Right renal cortex interstitium (tissue), 3 donors: ENCODE data around the gene MAPK12. TPM values are rescaled to one million over a fixed set of nuclear protein-coding genes. Genes with fewer than 3 reads are reported as not detected.

Experiments used
- DNase-seq, 3 donors: peaks; one replicate each; pipeline ENCODE4 v3.0.0-alpha.2; 2013; ENCODE audit warnings: low read depth in 3 of 3, low spot score in 2 of 3
- polyA plus RNA-seq, 3 donors: library from polyadenylated mRNA; unstranded; fragments of 120-200 nt; gene quantifications; one replicate each; pipeline ENCODE4 v1.2.1, GENCODE V29; 2013; ENCODE audit not compliant: insufficient read length in 3 of 3

The MAPK12 gene
- polyA plus RNA-seq, 3 donors: 9.1 to 10.9 (median 9.9) TPM

DNA sequence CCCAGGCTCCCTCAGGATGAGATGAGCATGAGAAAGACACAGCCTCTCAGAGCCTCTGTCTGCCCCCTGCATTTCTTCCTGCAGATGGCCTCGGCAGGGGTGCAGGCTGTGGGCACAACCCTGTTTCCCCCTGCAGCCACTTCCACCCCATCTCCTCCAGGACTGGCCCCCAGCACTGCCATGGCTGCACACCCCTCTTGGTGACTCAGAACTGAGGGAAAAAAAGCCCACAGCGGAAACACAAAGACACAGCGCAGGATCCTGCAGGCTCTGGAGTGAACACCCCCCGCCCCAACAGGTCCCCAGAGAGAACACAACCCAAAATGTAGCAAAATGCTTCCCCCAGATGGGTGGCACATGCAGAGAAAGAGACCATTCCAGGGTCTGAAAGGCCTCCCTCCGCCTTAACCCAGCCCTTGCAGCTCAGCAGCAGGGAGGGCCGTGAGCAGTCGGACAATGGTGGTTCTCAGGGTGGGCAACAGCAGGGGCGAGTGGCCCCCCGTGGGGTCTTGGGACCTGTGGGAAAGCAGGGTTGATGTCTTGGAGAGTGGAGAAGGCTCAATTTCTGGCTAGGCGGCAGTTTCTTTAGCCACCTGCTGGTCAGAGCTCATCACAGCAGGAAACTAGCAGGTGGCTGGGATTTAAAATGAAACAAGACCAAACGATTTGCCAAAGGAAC lies 24.6 kb downstream of the MAPK12 start:
- DNase-seq: no peak

DNA sequence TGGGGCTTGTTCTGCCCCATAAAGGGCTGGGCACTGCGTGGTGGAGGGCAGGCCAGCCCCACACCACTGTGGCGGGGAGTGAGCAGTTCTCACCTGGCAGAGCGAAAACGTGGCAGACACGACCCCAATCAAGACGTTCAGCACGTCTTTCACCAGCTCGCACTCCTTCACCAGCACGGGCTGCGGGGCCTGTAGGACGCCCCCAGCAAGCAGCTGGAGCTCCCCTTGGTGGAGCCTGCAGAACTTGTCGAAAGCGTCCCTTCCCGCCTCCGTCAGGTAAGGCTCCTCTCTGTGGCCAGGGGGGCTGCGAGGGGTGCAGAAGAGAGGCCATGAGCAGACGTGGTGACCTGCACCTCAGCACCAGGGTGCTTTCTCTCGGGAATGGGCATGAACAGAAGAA lies 28.3 kb downstream of the MAPK12 start:
- no peak for DNase-seq

DNA sequence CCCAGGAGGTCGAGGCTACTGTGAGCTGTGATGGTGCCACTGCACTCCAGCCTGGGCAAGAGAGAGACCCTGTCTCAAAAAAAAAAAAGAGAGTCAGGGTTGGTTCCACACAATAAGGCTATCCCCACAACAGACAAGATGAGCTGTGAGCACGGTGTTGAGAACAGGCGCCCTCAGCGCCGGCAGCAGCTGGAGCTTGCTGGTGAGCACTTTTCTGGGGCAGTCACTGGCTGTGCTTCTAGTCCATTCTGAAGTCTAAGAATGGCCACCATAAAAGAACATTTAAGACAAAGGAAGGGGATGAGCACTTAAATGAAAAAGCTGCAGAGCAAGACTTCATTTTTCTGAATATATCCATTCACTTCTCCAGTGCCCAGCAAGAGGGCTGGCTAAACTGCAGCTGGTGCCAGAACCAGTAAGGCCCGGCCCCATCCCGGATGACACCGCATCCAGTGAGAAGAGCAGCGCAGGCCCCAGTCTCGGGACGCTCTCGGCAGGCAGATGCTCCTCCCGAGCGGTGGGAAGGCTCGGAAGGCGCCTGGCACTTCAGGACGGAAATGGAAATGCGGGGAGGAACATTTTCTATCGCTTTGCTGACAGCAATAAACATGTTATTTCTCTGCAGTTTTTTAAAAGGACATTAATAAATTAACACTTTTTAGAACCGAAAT lies 28.9 kb downstream of the MAPK12 start:
- no peak for DNase-seq

DNA sequence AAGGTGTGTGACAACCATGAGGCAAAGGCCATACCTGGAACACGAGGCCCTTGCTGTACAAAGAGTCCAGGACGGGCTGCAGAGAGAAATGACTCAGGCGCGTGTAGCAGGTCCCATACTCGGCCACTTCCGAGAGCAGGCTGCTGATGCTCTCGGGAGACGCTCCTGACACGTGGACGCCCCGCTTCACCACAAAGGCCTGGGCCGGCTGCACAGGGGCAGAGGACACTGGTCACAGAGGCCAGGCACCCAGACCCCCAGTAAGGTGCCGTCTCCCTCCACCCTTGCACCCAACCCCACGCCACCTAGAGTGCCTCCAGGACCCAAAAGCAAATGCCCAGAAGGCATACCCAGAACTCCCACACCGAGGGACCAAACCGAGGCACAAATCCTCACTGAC lies 32.1 kb downstream of the MAPK12 start:
- no peak for DNase-seq

DNA sequence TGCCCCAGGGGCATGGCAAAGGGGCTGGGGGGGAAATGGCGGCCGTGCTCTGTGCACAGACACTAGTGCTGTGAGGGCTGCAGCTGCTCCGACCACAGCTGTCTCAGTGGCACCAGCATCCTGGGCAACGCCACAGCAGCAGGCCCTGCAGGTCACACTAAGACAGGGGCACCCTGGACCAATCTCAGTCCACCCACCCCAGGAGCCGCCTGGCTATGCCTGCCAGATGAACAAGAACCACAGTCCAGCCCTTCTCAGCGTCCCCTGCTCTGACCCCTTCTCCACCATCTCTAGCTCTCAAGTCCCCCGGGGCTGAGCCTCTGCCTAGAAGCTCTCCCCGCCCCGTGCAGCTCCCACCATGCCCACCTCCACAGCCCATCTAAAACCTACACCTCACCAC lies 33.1 kb downstream of the MAPK12 start:
- DNase-seq: no peak

DNA sequence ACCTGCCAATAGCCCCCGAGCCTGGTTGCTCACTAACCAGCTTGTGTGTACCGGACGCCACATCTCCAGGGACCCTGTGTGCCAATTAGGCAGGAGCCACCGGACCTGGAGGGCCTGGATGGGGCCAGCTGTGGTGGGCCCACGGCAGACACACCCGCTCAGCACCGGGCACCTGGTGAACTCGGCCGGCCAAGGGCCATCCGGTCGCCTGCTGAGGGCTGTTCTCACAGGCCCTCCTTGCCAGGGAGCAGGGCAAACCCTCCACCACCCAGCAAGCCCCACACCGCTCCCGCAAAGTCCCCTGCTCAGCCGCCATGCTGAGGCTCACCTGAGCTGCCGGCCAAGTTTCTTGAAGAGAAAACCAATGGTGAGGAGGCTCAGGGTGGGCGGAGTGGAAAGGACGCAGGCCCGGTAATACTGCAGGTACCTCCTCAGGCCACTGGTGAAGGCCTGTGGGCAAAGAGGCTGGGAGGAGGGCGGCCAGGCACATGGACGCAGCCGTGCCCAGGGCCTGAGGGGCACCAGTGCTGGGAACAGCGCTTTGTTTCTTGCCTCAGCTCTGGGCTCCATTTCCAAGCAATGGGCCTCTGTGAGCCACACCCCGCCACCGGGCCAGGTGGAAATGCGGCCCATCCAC lies 33.8 kb downstream of the MAPK12 start:
- no peak for DNase-seq

DNA sequence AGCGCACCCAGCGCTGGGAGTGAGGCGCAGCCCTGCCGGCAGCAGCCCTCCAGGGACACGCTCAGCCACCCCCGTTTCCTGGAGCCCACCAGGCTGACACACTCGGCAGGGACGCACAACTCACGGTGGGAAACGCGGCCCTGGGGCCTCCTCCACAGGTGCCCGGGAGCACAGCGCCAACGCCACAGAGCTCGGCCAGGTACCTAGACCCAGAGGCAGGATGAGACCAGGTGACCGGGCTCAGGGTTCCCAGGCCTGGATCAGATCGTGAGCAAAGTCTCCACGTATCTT lies 34.7 kb downstream of the MAPK12 start:
- no peak for DNase-seq

DNA sequence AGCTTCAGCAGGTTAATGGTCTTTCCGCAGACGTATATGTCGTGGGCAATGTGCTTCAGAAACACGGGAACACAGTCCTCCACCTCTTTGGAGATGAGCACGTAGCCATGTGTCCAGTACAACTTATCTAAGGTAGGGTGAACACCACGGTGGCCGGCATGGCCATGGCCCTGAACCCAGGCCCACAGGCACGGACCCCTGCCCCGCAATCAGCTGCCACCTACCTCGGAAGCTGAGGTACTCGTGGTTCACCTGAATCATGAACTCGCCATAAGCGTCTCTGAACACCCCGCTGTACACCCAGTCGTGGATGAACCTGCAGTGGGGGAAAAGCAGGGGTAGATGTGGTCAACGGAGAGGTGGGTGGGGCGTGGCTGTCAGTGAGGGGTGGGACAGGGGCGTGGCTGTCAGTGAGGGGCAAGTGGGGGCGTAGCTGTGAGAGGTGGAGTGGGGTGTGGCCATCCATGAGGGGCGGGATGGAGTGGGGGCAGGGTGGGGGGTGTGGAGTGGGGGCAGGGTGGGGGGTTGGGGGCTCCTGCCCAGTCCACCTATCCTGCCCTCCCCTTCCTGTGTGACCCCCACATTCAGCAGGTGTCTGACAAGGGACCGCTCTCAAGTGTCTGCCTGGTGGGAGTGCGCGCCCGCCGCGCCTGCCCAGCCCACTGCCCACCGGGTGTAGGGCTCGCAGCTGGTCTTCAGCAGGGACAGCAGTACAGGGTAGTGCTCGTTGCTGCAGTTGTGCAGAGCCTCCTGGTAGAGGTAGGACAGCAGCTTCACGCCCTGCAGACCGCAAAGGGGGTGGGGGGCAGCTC lies 35.2 kb downstream of the MAPK12 start:
- DNase-seq: no peak

DNA sequence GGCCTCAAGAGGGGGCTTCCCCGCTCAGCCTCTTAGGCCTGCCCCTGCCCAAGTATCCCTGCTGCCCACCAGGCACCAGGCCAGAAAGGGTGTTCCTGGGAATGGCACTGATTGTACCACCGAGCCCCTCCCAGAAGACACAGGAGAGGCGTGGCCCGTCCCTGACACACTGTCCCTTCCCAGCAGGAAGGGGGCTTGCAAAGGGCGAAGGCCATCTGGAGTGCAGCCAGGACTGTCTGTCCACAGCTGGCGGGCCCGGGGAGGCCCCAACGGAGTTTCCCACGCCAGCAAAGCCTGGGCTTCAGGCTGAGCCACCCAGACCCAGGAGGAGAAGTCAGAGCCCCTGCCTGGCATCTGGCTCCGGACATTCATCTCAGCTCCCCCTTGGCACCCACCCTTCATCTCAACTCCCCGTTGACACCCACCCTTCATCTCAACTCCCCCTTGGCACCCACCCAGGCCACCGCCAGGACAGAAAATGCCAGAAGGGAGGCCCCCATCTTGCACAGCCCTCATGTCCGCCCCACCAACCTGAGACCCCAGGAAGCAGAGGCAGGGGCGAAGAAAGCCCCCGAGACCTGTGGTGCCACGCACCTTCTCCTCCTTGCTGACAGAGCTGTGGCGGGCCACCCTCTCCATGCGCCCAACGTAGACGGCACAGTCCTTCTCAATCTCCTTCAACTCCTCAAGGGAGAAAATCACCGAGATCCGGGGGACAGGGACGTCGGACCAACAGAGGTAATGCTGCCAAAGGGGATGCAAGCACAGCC lies 36.1 kb downstream of the MAPK12 start:
- DNase-seq: no peak

DNA sequence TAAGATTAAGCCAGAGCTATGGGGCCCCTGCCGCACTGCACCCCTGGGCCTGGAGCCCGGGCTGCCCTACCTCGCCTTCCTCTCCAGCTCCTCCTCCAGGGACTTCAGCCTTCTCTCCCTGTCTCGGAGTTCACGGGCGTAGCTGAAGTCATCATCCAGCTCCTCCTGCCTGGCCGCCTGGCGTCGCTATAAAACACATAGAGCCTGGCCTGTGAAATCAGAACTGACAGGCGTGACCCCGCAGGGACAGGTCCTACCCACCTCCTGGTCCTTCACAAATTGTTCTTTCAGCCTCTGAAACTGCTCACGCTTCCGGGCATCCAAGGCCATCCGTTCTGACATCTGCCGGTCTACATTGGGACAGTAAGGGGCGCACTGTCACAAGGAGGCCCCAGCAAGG lies 37.4 kb downstream of the MAPK12 start:
- no peak for DNase-seq

DNA sequence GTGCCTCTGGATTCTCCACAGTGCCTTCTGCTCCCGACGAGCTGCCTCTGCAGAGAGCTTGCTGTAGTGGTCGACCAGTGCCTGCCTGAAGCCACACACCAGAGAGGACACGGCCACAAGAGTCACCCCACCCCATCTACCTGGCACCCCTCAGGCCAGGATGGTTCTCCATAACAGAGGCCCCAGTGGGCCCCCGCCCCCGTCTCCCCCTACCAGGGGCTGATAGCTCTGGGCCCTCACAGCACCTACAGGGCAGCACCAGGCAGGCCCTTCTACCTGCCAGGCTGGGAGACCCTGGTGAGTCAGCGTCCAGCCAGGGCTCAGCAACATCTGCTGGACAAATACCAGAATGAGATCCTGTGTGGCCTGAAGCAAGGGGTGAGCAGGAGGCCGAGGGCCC lies 39.0 kb downstream of the MAPK12 start:
- no peak for DNase-seq

DNA sequence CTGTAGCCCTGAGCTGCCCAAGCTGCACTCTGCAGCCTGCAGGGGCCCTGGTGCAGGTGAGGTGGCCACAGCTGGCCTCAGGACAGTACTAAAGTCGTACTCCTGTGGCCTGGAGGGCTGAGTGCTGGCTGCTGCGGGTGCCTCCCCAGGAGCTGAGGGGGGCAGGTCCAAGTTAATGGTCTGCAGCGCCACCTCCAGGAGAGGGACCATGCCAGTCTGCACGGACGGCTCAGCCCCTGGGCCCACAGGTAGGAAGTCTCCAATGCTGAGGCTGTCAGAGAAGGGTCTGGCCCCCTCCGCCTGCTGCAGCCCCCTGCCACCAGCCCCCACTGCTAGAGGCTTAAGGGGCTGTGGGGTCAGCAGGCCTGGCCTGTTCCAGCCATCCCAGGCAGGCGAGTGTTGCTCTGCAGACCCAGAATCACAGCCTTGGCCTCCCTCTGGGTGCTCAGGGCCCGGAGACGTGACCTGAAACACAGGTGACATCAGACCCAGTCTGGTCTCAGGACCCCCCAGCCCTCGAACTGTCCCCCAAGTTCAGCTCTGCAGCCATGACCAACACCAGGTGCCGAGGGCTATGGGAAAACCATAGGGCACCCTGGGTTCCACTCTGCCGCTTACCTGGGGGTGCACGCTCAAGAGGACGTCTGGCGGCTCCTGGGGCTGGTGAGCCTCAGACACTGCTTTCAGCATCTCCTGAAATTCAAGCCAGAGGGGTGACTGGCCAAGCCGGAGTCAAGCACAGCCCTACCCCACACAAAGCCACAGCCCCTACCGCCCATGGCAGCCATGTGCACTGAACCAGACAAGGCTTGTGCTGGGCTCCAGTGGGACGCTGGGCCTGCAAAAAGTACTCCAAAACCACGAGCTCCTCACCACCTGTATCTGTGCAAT lies 39.8 kb downstream of the MAPK12 start:
- DNase-seq: no peak

DNA sequence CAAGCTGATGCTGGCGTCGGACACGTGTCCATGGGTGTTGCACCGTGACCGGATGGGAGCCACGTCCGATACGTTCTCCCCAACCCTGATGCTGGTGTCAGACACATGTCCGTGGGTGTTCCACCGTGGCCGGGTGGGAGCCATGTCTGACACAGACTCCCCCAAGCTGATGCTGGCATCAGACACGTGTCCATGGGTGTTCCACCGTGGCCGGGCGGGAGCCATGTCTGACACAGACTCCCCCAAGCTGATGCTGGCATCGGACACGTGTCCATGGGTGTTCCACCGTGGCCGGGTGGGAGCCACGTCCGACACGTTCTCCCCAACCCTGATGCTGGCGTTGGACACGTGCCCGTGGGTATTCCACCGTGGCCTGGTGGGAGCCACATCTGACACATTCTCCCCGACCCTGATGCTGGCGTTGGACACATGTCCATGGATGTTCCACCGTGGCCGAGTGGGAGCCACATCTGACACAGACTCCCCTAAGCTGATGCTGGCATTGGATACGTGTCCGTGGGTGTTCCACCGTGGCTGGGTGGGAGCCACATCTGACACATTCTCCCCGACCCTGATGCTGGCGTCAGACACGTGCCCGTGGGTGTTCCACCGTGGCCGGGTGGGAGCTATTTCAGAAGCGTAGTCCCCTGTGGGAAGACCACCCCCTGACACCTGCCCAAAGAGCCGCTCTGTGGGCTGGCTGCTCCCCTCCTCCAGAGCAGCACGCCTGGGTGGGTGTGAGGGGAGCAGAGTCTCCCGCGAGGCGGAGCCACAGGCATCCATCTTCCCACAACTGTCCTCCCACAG lies 40.7 kb downstream of the MAPK12 start:
- DNase-seq: no peak

DNA sequence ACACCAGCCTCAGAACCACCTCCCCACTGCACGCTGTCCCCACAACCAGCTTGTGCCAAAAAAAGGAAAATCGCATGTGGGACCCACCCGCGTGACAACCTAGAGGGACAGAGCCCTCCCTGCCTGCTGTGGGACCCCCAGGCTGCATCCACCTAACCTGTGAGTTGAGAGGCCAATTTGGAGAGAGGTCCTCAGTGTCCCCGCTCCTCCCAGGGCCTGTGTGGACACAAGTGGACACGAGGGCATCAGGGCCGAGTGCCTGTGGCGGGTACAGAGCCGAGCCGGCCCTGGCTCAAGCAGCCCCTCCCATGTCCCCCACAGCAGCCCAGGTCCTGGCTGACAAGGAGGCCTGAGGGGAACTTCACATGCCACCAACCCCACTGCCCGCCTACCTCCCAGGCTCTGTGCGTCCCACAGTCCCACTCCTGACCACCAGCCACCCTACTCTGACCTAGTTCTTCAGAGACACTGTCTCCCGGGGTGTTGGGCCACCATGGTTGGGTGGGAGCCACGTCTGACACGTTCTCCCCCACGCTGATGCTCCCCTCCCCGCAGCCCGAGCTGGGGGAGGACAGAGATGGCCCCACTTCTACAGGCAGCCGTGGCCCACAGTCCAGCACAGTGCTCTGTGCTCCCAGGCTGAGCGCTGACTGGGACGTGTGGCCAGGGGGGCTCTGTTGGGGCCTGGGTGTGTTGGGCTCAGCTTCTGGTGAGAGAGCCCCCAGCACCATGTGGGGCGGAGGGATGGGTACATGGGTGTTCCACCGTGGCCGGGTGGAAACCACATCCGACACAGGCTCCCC lies 41.5 kb downstream of the MAPK12 start:
- no peak for DNase-seq

DNA sequence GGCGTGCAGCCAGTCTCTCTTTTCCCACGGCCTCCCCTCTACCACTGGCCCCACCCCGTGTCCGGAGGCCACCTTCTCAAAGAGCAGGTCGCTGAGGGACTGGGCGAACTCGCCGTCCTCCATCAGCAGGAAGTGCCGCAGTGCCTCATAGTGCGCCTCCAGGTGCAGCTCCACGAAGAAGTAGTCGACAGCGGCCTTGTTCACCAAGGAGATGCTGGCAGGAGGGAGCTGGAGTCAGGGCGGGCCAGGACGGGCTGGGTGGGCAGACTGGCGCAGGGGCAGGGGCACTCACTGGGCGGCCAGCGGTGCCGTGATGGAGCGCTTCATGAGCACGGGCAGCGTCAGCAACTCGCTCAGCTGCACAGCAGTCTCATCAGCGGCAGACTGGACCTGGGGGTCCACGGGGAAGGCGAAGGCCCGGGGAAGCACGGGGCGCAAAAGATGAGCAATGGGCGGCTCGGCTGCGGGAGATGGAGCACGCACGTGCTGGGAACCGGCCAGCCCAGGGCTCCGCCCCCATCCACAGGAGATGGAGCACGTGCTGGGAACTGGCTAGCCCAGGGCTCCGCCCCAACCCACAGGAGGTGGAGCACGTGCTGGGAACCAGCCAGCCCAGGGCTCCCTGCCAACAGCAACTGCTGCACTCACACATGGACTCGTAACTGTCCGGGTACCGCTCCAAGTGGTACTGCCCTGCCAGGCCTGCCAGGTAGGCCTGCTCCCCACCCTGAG lies 42.3 kb downstream of the MAPK12 start:
- DNase-seq: no peak

DNA sequence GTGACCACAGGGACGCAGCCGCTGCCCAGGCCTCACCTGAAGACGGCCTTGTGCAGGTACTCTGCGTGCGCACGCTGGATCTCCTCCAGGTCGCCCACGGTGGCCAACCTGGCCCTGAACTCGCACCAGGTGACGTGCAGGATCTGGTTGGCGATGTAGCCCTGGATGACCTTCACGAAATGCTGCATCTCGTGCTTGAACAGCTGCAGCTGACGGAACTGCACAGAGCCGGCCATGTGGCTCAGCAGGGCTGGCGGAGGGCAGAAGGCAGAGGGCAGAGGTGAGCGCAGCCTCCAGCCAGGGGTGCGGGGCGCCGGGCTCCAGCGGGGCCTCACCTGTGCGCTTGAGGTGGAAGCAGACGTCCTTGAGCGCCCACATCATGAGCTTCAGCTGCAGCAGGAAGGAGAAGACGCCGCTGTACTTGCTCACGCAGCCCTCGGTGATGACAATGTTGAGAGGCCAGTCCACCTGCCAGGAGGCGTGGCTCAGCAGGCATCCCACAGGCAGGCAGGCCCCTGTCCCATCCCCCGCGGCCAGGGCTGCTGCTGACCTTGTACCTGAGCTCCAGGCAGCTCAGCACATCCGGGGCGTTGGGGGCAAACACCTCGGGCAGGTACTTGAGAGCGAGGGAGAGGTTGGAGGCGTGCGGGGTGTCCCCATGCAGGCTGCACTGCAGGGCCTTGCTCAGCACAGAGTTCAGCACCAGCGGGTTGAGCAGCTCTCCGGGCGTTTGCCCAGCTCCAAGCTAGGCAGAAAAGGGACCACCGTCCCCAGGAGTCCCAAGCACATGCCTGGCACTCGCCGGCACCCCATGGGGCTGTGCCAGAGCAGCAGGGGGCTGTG lies 43.1 kb downstream of the MAPK12 start:
- DNase-seq: no peak
